Esophagus muscularis mucosa (tissue), 4 donors: ENCODE data around the gene SLC6A16.

Experiments
- EP300 ChIP-seq: sonication (generic); formaldehyde crosslinking; IDR thresholded peaks from one replicate; pipeline ENCODE4 v1.6.1; 2017; ENCODE audit warnings: antibody characterized with exemption
- POLR2A ChIP-seq: fragments of 450-650 bp; IDR thresholded peaks from one replicate; pipeline ENCODE4 v1.6.1; 2017; ENCODE audit warnings: antibody characterized with exemption, moderate library complexity, mild to moderate bottlenecking, low read depth
- POLR2AphosphoS5 ChIP-seq, 2 donors: sonication (generic); formaldehyde crosslinking; IDR thresholded peaks; one replicate each; pipeline ENCODE4 v1.6.1; 2017; ENCODE audit warnings: antibody characterized with exemption in 2 of 2
- TF ChIP-seq, protein P1 (sequence below), 3 experiments: fragments of 200-600 bp in 2 of 3; fragments of 450-650 bp in 1 of 3; sonication (generic) in 2 of 3; IDR thresholded peaks; one replicate each; pipeline ENCODE4 v1.5.1; 2017 to 2019; ENCODE audit warnings: antibody characterized with exemption in 3 of 3, mild to moderate bottlenecking in 2 of 3, moderate library complexity in 1 of 3

DNA sequence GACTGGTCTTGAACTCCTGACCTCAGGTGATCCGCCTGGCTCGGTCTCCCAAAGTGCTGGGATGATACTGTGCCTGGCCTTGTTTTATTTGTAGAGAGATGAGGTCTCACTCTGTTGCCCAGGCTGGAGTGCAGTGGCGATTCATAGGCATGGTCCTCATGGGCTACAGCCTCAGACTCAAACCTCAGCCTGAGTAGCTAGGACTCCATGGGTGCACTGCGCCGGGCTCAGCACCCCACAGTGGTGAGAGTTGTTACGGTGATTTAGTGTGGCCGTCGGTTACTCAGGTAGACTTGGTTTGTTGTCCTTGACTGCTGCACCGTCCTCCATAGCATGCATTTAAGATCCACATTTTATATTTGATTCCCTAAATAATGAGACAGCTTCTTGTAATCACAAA, 80.7 kb downstream of the SLC6A16 start:
- TF ChIP-seq, protein P1, sequence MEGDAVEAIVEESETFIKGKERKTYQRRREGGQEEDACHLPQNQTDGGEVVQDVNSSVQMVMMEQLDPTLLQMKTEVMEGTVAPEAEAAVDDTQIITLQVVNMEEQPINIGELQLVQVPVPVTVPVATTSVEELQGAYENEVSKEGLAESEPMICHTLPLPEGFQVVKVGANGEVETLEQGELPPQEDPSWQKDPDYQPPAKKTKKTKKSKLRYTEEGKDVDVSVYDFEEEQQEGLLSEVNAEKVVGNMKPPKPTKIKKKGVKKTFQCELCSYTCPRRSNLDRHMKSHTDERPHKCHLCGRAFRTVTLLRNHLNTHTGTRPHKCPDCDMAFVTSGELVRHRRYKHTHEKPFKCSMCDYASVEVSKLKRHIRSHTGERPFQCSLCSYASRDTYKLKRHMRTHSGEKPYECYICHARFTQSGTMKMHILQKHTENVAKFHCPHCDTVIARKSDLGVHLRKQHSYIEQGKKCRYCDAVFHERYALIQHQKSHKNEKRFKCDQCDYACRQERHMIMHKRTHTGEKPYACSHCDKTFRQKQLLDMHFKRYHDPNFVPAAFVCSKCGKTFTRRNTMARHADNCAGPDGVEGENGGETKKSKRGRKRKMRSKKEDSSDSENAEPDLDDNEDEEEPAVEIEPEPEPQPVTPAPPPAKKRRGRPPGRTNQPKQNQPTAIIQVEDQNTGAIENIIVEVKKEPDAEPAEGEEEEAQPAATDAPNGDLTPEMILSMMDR (IDR thresholded peaks at IDR 0.05), result no peak
- no peak for TF ChIP-seq POLR2A
- no peak for TF ChIP-seq POLR2AphosphoS5 (IDR thresholded peaks at IDR 0.05)
- no peak for TF ChIP-seq EP300
